ENCODE results near the gene MEGF10.

The MEGF10 gene

GRCh38 chr5:127331890-127332649, 41.5 kb downstream of the MEGF10 start:
- DNase-seq = no peak

- DNase-seq = no peak
These were observed 42.9 kb downstream of the MEGF10 start for GRCh38 chr5:127333483-127333882.

- DNase-seq = no peak
These were observed 44.8 kb downstream of the MEGF10 start for GRCh38 chr5:127335381-127335780.

GRCh38 chr5:127337876-127338275, 47.3 kb downstream of the MEGF10 start:
- DNase-seq = no peak

GRCh38 chr5:127338501-127338900, 47.9 kb downstream of the MEGF10 start:
- DNase-seq = no peak

- no peak for DNase-seq
These were observed 50.0 kb downstream of the MEGF10 start for GRCh38 chr5:127340606-127341005.

- no peak for DNase-seq
These were observed 51.8 kb downstream of the MEGF10 start for GRCh38 chr5:127342364-127342763.

- DNase-seq = no peak
These were observed 52.7 kb downstream of the MEGF10 start for GRCh38 chr5:127343313-127343712.

- no peak for DNase-seq
These were observed 53.3 kb downstream of the MEGF10 start for GRCh38 chr5:127343866-127344265.

- no peak for DNase-seq
These were observed 54.3 kb downstream of the MEGF10 start for GRCh38 chr5:127344931-127345330.

- DNase-seq = no peak
These were observed 60.8 kb downstream of the MEGF10 start for GRCh38 chr5:127351418-127351817.

GRCh38 chr5:127352068-127352467, 61.5 kb downstream of the MEGF10 start:
- no peak for DNase-seq

- DNase-seq = no peak
These were observed 62.7 kb downstream of the MEGF10 start for GRCh38 chr5:127353327-127353726.

GRCh38 chr5:127353796-127354195, 63.2 kb downstream of the MEGF10 start:
- DNase-seq = no peak

GRCh38 chr5:127355337-127355736, 64.7 kb downstream of the MEGF10 start:
- DNase-seq = no peak

- DNase-seq = no peak
These were observed 67.7 kb downstream of the MEGF10 start for GRCh38 chr5:127358284-127358683.

GRCh38 chr5:127358740-127359139, 68.1 kb downstream of the MEGF10 start:
- no peak for DNase-seq

GRCh38 chr5:127359502-127359901, 68.9 kb downstream of the MEGF10 start:
- no peak for DNase-seq

- no peak for DNase-seq
These were observed 72.8 kb downstream of the MEGF10 start for GRCh38 chr5:127363403-127363802.

- no peak for DNase-seq
These were observed 76.4 kb downstream of the MEGF10 start for GRCh38 chr5:127367029-127367428.

- DNase-seq = no peak
These were observed 77.4 kb downstream of the MEGF10 start for GRCh38 chr5:127367946-127368465.

GRCh38 chr5:127369796-127370195, 79.2 kb downstream of the MEGF10 start:
- peak; percentile 23 for DNase-seq

- DNase-seq = no peak
These were observed 80.0 kb downstream of the MEGF10 start for GRCh38 chr5:127370631-127371030.

- DNase-seq = no peak
These were observed 83.4 kb downstream of the MEGF10 start for GRCh38 chr5:127373858-127374491.
